Spinal cord (tissue), 10 donors: ENCODE data around the gene F7. TPM values are rescaled to one million over a fixed set of nuclear protein-coding genes. Genes with fewer than 3 reads are reported as not detected.

ENCODE experiments used
- DNase-seq, 6 donors: peaks; one replicate each; pipeline versions ENCODE4 v3.0.0 to v3.0.0-alpha.2; 2013 to 2015; ENCODE audit warnings: low spot score in 6 of 6, low read depth in 4 of 6
- H3K27ac ChIP-seq: one replicate; pipeline ENCODE4 v1.5.1; 2013; ENCODE audit warnings: low read depth, low read length, control low read depth
- H3K27me3 ChIP-seq: one replicate; pipeline ENCODE4 v1.6.1; 2013; ENCODE audit warnings: low read length; ENCODE audit not compliant: control insufficient read depth, insufficient read depth
- H3K36me3 ChIP-seq: one replicate; pipeline ENCODE4 v1.6.1; 2013; ENCODE audit warnings: low read length; ENCODE audit not compliant: control insufficient read depth, insufficient read depth
- H3K4me1 ChIP-seq: one replicate; pipeline ENCODE4 v1.6.1; 2013; ENCODE audit warnings: low read length; ENCODE audit not compliant: control insufficient read depth, insufficient read depth
- H3K4me3 ChIP-seq: one replicate; pipeline ENCODE4 v1.5.1; 2013; ENCODE audit warnings: low read depth, low read length, control low read depth
- H3K9me3 ChIP-seq: one replicate; pipeline ENCODE4 v1.6.1; 2013; ENCODE audit warnings: low read length; ENCODE audit not compliant: control insufficient read depth, insufficient read depth
- WGBS: methylation state at CpG from one replicate; pipeline ENCODE4 v1.1.5; 2013; ENCODE audit warnings: missing lambda C conversion rate; ENCODE audit not compliant: insufficient coverage; 5-methylcytosine and 5-hydroxymethylcytosine counted together
- polyA plus RNA-seq, 2 donors: library from polyadenylated mRNA; unstranded; fragments of 120-200 nt; gene quantifications; one replicate each; pipeline ENCODE4 v1.2.1, GENCODE V29; 2013; ENCODE audit not compliant: insufficient read length in 2 of 2
- total RNA-seq, 2 donors: library from RNA; depleted of rRNA in 1 of 2; stranded (reverse); fragments of 120-200 nt in 1 of 2; fragments of >200 nt in 1 of 2; gene quantifications; one replicate each; pipeline versions ENCODE4 v1.2.3 to v1.2.4, GENCODE V29; 2013 to 2014
- donor health status: healthy.

F7 gene
- total and polyA plus RNA-seq, 4 donors, result 0.40 to 3.3 (median 2.4) TPM

DNA sequence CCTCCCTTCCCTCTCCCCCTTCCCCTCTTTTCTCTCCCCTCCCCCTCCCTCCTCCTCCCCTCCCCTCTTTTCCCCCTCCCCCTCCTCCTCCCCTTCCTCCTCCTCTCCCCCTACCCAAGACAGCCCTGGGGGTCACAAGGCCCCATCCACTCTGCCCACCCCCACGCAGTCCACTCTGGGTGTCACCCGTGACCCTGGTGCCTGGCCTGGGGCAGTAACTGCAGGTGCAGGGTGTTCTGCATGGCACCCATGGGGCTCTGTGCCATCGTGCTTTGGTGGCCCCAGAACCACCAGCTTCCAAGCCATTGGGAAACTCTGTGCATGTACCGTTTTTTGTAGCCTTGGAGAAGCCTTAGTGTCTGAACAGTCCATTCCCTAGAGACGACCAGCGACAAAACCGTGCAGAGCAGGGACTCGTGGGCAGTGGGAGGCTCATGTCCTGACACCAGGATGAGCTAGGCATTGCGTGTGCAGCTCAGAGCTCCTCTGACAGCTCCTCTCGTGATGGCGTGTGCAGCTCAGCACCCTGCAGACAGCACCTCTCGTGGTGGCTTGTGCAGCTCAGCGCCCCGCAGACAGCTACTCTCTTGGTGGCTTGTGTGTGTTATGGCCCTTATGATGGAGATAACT, 43.7 kb upstream of the F7 start:
- no peaks in the 10 kb centered on the region for H3K4me1 ChIP-seq
- no peak for DNase-seq
- no peak overlapping the region for H3K4me3 ChIP-seq
- no peaks in the 10 kb centered on the region for H3K27me3 ChIP-seq
- H3K9me3 ChIP-seq, result no peaks in the 10 kb centered on the region
- H3K36me3 ChIP-seq, result peaks cover 85% of the 10 kb centered on the region
- 80% methylated on average over 11 of the region's 14 CpGs for WGBS
- H3K27ac ChIP-seq, result no peak overlapping the region

GRCh38 chr13:113062691-113063090, 42.9 kb upstream of the F7 start:
- H3K27me3 ChIP-seq, result no peaks in the 10 kb centered on the region
- no peaks in the 10 kb centered on the region for H3K9me3 ChIP-seq
- WGBS, result 100% methylated on average over 4 of the region's 14 CpGs
- peaks cover 83% of the 10 kb centered on the region for H3K36me3 ChIP-seq
- H3K4me3 ChIP-seq, result no peak overlapping the region
- H3K4me1 ChIP-seq, result no peaks in the 10 kb centered on the region
- no peak overlapping the region for H3K27ac ChIP-seq
- DNase-seq, result no peak

DNA sequence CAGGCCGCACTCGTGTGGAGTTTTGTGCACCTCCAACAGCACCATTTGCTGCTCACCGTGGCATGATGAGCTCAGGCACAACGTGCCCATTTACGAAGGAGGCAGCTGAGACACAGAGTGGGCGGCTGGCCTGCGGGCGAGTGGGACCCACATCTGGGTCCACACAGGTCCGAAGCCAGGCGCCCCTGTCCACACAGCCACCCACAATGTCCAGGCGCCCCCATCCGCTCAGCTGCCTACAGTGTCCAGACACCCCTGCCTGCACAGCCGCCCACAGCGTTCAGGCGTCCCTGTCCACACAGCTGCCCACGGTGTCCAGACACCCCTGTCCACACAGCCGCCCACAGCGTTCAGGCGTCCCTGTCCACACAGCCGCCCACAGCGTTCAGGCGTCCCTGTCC, 42.5 kb upstream of the F7 start:
- no peak for DNase-seq
- Histone ChIP-seq H3K27me3 (no peaks in the 10 kb centered on the region), H3K27ac (no peak overlapping the region), H3K9me3 (no peaks in the 10 kb centered on the region), H3K4me1 (no peaks in the 10 kb centered on the region), H3K36me3 (peaks cover 82% of the 10 kb centered on the region), H3K4me3 (no peak overlapping the region)
- 93% methylated on average over 22 of the region's 22 CpGs for WGBS

GRCh38 chr13:113064000-113064533, 41.5 kb upstream of the F7 start:
- no peak overlapping the region for H3K4me3 ChIP-seq
- WGBS, result 89% methylated on average over 17 of the region's 29 CpGs
- H3K27me3 ChIP-seq, result no peaks in the 10 kb centered on the region
- no peaks in the 10 kb centered on the region for H3K4me1 ChIP-seq
- no peak for DNase-seq
- no peak overlapping the region for H3K27ac ChIP-seq
- peaks cover 72% of the 10 kb centered on the region for H3K36me3 ChIP-seq
- no peaks in the 10 kb centered on the region for H3K9me3 ChIP-seq

DNA sequence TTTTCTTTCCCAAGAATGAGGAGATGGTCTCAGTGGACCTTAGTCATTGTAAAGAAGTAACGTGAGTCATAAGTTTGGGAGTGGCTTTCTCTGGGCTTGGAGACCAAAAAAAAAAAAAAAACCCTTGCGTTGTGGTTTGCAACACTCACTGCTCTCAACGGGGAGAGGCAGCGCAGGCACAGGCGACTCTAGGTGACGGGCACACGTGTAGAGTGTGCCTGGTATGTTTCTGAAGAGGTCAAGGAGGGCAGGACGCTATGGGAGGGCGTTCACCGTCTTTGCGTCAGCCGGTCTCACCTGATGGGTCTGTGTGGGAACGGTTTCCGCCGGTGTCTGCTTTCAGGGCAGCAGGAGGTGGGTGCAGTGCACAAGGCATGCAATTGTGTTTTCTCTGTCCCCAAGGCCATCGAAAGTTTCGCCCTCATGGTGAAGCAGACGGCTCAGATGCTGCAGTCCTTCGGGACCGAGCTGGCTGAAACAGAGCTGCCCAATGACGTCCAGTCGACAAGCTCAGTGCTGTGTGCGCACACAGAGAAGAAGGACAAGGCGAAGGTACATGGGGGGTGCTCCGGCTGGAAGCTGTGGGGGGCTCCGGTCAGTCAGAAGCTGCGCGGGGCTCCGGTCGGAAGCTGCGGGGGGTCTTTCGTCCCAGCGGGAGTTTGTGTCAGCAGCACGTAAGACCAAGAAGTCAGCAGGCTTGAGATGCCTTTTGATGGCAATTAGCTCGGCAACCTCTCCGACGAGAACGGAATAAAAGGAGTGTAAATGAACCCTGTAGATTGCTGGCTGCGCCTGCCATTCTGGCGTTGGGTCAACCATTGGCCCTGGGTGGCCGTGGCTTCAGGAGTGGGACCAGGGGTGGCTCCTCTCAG, 40.8 kb upstream of the F7 start:
- Histone ChIP-seq H3K36me3 (peaks cover 74% of the 10 kb centered on the region), H3K27ac (no peak overlapping the region), H3K4me3 (no peak overlapping the region), H3K4me1 (peaks cover 1% of the 10 kb centered on the region), H3K27me3 (no peaks in the 10 kb centered on the region), H3K9me3 (no peaks in the 10 kb centered on the region)
- DNase-seq, result no peak
- 80% methylated on average over 40 of the region's 41 CpGs for WGBS

- no peaks in the 10 kb centered on the region for H3K27me3 ChIP-seq
- H3K36me3 ChIP-seq, result peaks cover 74% of the 10 kb centered on the region
- H3K9me3 ChIP-seq, result no peaks in the 10 kb centered on the region
- no peak overlapping the region for H3K27ac ChIP-seq
- 90% methylated on average over 26 of the region's 29 CpGs for WGBS
- DNase-seq, result no peak
- H3K4me1 ChIP-seq, result peaks cover 8% of the 10 kb centered on the region
- H3K4me3 ChIP-seq, result no peak overlapping the region
These were observed 40.0 kb upstream of the F7 start for GRCh38 chr13:113065406-113066141.

- Histone ChIP-seq H3K36me3 (peaks cover 69% of the 10 kb centered on the region), H3K27ac (no peak overlapping the region), H3K4me3 (no peak overlapping the region)
These were observed 39.5 kb upstream of the F7 start for GRCh38 chr13:113066142-113066455.

DNA sequence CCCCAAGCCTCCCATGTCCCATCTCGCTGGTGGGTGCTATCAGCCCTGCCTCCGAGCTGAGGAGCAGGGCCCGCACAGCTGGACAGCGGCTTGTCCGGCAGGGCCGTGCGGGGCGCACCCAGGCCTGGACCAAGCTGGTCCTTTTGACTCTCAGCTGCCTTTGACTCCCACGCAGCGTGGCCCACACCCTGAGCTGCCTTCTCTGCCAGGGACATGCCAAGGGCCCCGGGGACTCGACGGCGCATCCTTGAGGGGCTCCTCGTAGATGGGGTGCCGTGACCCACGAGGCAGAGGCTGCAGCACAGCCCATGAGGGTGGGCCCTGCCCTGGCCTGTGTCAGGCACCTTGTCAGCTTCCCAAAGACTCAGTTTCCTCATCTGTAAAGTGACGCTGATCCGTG, 38.8 kb upstream of the F7 start:
- H3K9me3 ChIP-seq, result no peaks in the 10 kb centered on the region
- H3K4me3 ChIP-seq, result no peak overlapping the region
- no peaks in the 10 kb centered on the region for H3K27me3 ChIP-seq
- WGBS, result 97% methylated on average over 17 of the region's 19 CpGs
- peaks cover 65% of the 10 kb centered on the region for H3K36me3 ChIP-seq
- peaks cover 8% of the 10 kb centered on the region for H3K4me1 ChIP-seq
- no peak overlapping the region for H3K27ac ChIP-seq
- DNase-seq, result no peak

More at GRCh38 chr13:113066142-113066455, 39.5 kb upstream of the F7 start:
- Histone ChIP-seq H3K4me1 (peaks cover 8% of the 10 kb centered on the region), H3K27me3 (no peaks in the 10 kb centered on the region), H3K9me3 (no peaks in the 10 kb centered on the region)
- 93% methylated on average over 10 of the region's 10 CpGs for WGBS
- DNase-seq, result no peak

GRCh38 chr13:113069861-113070805, 35.5 kb upstream of the F7 start:
- Histone ChIP-seq H3K27ac (no peak overlapping the region), H3K36me3 (peaks cover 55% of the 10 kb centered on the region)
- 61% methylated on average over 41 of the region's 41 CpGs for WGBS

More at GRCh38 chr13:113069861-113070805, 35.5 kb upstream of the F7 start:
- no peak overlapping the region for H3K4me3 ChIP-seq
- no peaks in the 10 kb centered on the region for H3K27me3 ChIP-seq
- peak in 1 of 6 donors; percentile 11 for DNase-seq
- no peaks in the 10 kb centered on the region for H3K9me3 ChIP-seq
- H3K4me1 ChIP-seq, result peaks cover 8% of the 10 kb centered on the region
